MG63 (cell line): ENCODE results near the gene SLC6A12. TPM values are rescaled to one million over a fixed set of nuclear protein-coding genes. Genes with fewer than 3 reads are reported as not detected.

ENCODE experiments used
- DNase-seq: peaks from one replicate; pipeline ENCODE4 v3.0.0-alpha.2; 2020
- H3K27me3 ChIP-seq: fragments of 250-450 bp; sonication (Bioruptor Pico); 2 replicates; pipeline ENCODE4 v1.5.1; 2020; ENCODE audit warnings: mild to moderate bottlenecking, moderate library complexity
- H3K36me3 ChIP-seq: fragments of 250-450 bp; sonication (Bioruptor Pico); 2 replicates; pipeline ENCODE4 v1.5.1; 2020; ENCODE audit warnings: mild to moderate bottlenecking, moderate library complexity
- H3K4me3 ChIP-seq: fragments of 250-450 bp; sonication (Bioruptor Pico); 2 replicates; pipeline ENCODE4 v1.5.1; 2020; ENCODE audit warnings: mild to moderate bottlenecking, moderate library complexity
- H3K9me3 ChIP-seq: fragments of 250-450 bp; sonication (Bioruptor Pico); 2 replicates; pipeline ENCODE4 v1.5.1; 2020; ENCODE audit warnings: mild to moderate bottlenecking, moderate library complexity
- total RNA-seq: library from RNA; depleted of rRNA; stranded (reverse); fragments of >200 nt; shearing (Covaris generic); gene quantifications from 2 replicates; pipeline ENCODE4 v1.2.3, GENCODE V29; 2014; ENCODE audit warnings: low replicate concordance; rRNA removed

The SLC6A12 gene
- total RNA-seq, 1 experiment from 2014 or later, result not detected

DNA sequence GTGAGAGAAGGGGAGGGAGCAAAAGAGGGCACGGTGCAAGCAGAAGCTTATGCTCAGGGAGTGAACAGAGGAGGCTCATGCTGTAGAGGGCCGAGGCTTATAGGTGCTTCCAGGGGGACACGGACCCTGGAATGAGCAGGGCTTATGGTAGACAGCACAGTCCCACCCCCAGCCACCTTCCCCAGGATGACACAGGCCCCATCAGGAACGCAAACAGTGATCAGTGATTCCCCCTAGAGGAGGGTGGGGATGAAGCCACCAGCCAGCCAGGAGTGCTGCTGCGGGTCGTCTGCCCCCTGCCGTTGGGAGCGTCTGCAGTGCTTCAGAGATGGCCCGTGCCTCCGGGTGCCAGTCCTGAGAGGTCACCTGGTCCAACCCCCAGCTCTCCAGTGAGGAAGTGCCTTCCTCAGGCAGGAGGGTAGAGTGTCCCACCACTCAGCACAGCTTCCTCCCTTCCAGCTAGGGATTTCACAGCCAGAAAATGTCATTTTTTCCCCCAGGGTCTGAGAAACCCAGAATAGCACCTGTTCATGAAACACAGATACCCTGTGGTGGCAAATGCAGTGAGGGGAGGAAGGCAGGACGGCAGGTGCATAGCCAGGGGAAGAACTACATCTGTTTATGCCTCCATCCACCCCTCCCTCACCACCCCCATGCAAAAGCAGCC lies 60.7 kb downstream of the SLC6A12 start:
- peak; percentile 70 for DNase-seq
- 0 out of 2 replicates have a peak, but pooled peaks cover 2% of the 10 kb centered on the region for H3K27me3 ChIP-seq
- no peak overlapping the region for H3K4me3 ChIP-seq
- H3K36me3 ChIP-seq, result no peaks in the 10 kb centered on the region
- H3K9me3 ChIP-seq, result no peaks in the 10 kb centered on the region

DNA sequence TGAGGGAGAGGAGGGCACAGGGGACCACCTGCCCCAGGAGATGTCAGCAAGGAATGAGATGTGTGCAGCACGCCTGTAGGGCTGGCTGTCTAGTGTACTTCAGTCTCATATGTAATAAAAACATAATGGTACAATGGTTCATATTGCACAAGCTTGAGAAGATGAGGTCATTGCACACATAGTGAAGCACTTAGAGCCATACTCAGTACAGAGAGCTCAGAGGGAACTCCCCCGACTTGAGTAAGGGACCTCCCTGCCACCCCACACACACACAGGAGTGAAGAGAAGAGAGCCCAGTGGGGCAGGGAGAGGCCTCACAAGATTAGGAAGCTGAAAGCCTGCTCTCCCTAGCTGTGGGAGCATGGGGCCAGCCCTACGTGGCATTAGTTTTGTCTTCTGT lies 61.5 kb downstream of the SLC6A12 start:
- no peak for DNase-seq
- 0 out of 2 replicates have a peak, but pooled peaks cover 2% of the 10 kb centered on the region for H3K27me3 ChIP-seq

DNA sequence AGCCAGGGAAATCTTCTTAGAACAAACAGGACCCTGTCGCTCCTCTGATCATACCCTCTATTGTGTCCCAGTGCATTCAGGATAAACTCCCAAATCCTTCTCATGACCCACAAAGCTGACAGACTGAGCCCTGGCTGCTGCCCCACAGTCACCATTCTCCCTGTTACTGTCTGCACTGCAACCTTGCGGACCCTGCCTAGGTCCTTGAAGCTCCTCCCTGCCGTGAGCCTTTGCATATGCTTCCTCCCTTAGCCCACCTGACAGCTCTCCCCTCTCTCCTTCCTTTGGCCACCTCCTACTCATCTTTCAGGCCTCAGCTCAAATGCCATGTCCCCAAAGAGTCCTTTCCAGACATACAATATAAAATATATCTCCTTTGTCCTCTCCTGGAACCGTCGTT lies 62.4 kb downstream of the SLC6A12 start:
- Histone ChIP-seq H3K27me3 (0 out of 2 replicates have a peak, but pooled peaks cover 2% of the 10 kb centered on the region), H3K4me3 (no peak overlapping the region), H3K9me3 (no peaks in the 10 kb centered on the region), H3K36me3 (no peaks in the 10 kb centered on the region)
- DNase-seq, result no peak

More for the DNA sequence above, 61.5 kb downstream of the SLC6A12 start:
- Histone ChIP-seq H3K9me3 (no peaks in the 10 kb centered on the region), H3K36me3 (no peaks in the 10 kb centered on the region), H3K4me3 (no peak overlapping the region)

DNA sequence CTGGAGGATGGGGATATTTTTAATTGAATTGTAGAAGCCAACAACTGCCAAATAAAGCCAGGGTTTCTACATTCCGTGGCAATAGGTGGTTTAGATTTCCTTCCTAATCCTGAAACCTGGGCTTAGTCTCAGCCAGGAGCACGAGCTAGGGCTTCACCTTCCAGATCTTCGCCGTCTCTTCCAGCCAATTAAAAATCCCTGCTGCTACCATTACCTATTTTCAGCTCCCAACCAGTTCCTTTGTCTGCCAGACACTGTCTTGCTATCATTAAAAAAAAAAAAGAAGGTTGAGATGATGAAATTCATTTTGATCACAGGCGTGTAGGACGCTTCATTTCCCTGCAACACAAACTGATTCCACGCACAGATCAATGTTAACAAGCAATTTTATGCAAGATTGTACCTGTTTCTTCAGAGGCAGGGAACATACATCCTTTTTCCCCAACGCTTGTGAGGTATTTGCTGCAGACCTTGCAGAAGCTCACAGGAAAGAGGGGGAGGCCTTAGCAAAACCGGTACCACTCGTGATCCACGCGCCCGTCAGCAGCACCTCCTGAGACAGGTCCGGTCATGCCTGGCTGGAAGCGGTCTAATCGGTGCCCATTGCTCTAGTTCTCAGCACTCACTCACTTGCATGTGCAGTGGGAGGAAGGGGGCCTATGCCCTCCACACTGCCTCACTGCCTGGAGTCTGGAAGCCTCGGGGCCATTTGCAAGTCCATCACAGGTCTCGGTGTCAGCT lies 65.1 kb downstream of the SLC6A12 start:
- Histone ChIP-seq H3K9me3 (no peaks in the 10 kb centered on the region), H3K36me3 (no peaks in the 10 kb centered on the region), H3K4me3 (no peak overlapping the region), H3K27me3 (0 out of 2 replicates have a peak, but pooled peaks cover 2% of the 10 kb centered on the region)
- DNase-seq, result no peak

DNA sequence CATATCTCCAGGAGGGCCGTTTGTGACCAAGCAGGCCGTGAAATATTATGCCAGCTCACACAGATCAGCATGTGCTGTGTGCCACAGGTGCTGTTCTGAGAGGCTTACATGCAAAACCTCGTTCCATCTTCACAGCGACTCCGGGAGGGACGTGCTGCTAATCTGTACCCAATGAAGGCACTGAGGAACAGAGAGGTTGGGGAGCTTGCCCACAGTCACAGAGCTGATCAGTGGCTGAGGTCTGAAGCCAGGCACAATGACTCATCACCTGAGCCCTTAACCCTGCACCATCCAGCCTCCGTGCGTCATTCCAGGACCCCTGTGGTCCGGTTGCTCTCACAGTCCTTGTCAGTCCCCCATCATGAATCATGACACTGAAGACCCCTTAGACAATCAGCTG lies 66.7 kb downstream of the SLC6A12 start:
- Histone ChIP-seq H3K27me3 (0 out of 2 replicates have a peak, but pooled peaks cover 1% of the 10 kb centered on the region), H3K9me3 (no peaks in the 10 kb centered on the region), H3K36me3 (no peaks in the 10 kb centered on the region), H3K4me3 (no peak overlapping the region)
- DNase-seq, result no peak

DNA sequence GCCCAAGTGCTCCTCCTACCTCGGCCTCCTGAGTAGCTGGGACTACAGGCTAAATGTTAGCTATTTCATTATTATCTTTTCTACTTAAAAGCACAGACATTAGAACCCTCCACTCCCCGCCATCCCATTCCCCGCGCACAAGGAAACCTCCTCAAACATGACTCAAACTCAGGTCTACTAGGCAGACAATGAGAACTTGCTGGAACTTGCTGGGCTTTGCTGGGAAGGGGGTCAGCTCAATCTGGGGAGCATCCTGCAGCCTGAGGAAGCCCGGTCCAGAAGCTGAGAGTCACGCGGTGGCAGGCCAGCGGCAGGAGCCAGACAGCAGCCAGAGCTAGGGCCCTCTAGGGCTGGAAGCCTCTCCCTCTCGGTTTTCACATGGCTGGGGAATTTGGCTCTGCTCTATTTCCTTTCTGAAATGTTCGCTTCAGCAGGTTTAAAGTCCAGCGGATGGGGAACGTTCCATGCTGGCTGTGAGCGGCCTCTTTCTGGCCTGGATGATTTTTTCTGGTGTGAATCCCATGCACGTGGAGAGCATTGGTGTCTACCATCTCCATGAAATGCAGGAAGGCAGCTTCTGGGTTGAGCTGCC lies 68.5 kb downstream of the SLC6A12 start:
- Histone ChIP-seq H3K4me3 (no peak overlapping the region), H3K36me3 (no peaks in the 10 kb centered on the region), H3K27me3 (no peaks in the 10 kb centered on the region; the same call in 1 of the 2 replicates), H3K9me3 (no peaks in the 10 kb centered on the region)
- no peak for DNase-seq

DNA sequence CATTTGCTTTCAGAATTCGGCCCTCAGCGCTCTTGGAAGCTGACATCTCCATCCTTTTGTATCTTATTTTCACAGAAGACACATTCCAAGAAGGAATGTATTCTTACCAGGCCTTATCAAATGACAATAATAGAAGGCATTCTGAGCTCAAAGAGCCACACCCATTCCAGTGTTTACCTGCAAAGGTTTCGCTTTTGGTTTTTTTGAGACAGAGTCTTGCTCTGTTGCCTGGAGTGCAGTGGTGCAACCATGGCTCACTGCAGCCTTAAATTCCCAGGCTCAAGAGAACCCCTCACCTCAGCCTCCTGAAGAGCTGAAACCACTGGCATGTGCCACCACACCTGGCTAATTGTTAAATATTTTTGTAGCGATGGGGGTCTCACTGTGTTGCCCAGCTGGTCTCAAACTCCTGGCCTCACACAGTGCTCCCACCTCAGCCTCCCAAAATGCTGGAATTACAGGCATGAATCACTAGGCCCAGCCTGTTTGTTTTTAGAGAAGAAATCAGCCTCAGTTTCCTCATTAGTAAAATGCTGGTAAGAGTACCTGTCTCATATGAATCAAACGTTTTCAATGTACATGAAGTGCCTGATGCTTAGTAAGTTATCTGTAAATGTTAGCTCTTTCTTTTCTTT lies 69.2 kb downstream of the SLC6A12 start:
- Histone ChIP-seq H3K36me3 (no peaks in the 10 kb centered on the region), H3K9me3 (no peaks in the 10 kb centered on the region), H3K27me3 (peaks cover 5% of the 10 kb centered on the region), H3K4me3 (no peak overlapping the region)
- no peak for DNase-seq

DNA sequence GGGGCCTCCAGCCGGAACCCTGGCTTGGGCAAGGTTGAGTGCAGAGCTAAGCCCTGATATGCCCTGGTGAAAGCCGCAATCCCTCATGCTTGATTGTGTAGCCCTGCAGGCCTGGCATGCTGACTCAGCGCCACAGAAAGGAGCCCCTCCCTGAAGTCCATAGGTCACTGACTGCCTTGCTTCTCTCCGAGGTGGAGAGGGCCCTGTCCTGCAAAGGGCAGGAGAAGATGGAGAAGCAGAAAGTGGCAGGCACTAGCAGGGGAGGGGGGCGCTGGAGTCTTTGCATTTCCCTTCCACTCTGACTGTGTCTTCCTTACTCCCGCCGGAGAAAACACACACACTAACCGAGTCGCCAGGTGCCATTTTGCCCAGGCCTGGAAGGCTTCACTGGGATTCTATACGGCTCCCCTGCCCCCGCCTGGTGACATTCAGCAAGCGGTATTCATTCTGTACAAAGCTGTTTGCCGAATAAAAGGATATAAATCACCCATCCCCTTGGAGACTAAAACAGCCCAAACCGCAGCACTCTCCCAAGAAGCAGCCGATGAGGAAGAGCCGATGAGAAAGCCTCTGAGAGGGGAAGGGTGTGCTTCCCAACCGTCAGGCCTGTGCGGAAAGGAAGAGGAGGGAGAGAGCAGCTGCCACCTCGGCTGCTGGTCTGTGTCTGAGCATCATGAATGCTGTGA lies 69.8 kb downstream of the SLC6A12 start:
- no peaks in the 10 kb centered on the region for H3K36me3 ChIP-seq
- H3K4me3 ChIP-seq, result no peak overlapping the region
- peaks cover 7% of the 10 kb centered on the region for H3K27me3 ChIP-seq
- H3K9me3 ChIP-seq, result no peaks in the 10 kb centered on the region
- no peak for DNase-seq

DNA sequence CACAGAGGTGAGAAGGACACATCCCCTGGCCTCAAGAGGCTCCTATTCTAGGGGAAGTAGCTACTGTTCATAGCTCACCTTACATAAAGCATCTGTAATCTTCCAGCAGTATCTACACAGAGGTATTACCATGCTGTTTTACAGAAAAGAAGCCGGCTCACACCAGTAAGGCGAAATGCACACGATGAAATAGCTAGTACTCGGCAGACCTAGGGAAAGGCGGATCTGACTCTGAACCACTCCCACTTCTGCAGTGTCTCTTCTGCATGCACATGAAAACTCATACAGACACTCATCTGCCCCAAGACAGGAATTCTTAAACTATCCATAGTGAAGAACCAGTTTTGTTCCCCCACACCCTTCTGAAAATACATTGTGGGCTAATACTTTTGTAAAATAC lies 73.8 kb downstream of the SLC6A12 start:
- no peaks in the 10 kb centered on the region for H3K36me3 ChIP-seq
- H3K9me3 ChIP-seq, result no peaks in the 10 kb centered on the region
- H3K27me3 ChIP-seq, result peaks cover 7% of the 10 kb centered on the region
- DNase-seq, result no peak
- H3K4me3 ChIP-seq, result no peak overlapping the region

Other genes starting within 250 kb of the SLC6A12 start
- gene IQSEC3, start 147.4 kb downstream of the SLC6A12 start, total RNA-seq, result not detected in 2 replicates
- not detected in 2 replicates for gene SLC6A13, start 48.7 kb upstream of the SLC6A12 start, total RNA-seq
- 28.1 and 31.4 TPM in 2 replicates for gene KDM5A, start 175.2 kb upstream of the SLC6A12 start, total RNA-seq
- gene CCDC77, start 187.5 kb upstream of the SLC6A12 start, total RNA-seq, result 19.6 and 29.0 TPM in 2 replicates
- 0.30 and 0.54 TPM in 2 replicates for gene B4GALNT3, start 245.8 kb upstream of the SLC6A12 start, total RNA-seq